SK-N-SH (cell line): ENCODE data around the gene BSCL2.

Experiments used
- EZH2phosphoT487 ChIP-seq: fragments of 200-600 bp; sonication (generic); IDR thresholded peaks from 2 replicates; pipeline ENCODE4 v1.6.1; 2017; ENCODE audit warnings: low read depth, mixed run types, mild to moderate bottlenecking, antibody characterized with exemption, moderate library complexity, borderline replicate concordance
- MAX ChIP-seq: IDR thresholded peaks from 2 replicates; pipeline ENCODE4 v1.4.0; 2012; ENCODE audit warnings: low read depth
- SIN3A ChIP-seq: IDR thresholded peaks from 2 replicates; pipeline ENCODE4 v1.6.1; 2012; ENCODE audit warnings: low read depth, mild to moderate bottlenecking, low read length, moderate library complexity, borderline replicate concordance
- TF ChIP-seq, protein P1 (sequence below): fragments of 200-600 bp; sonication (generic); IDR thresholded peaks from 2 replicates; pipeline ENCODE4 v1.6.1; 2017; ENCODE audit warnings: antibody characterized with exemption, mild to moderate bottlenecking, moderate library complexity
- TF ChIP-seq, protein P2 (sequence below): IDR thresholded peaks from 2 replicates; pipeline ENCODE4 v1.4.0; 2012; ENCODE audit warnings: low read depth, borderline replicate concordance

DNA sequence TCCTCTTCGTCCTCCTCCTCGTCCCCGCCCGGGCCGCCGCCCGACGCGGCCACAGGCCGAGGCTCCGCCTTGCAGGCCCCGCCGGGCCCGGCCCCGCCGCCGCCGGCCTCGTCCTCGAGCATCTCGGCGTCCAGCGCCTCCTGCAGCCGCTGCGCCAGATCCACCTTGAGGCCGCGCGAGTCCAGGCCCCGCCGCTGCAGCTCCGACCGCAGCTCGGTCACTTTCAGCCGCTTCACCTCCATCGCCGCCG, 19.6 kb upstream of the BSCL2 start:
- TF ChIP-seq, protein P1, sequence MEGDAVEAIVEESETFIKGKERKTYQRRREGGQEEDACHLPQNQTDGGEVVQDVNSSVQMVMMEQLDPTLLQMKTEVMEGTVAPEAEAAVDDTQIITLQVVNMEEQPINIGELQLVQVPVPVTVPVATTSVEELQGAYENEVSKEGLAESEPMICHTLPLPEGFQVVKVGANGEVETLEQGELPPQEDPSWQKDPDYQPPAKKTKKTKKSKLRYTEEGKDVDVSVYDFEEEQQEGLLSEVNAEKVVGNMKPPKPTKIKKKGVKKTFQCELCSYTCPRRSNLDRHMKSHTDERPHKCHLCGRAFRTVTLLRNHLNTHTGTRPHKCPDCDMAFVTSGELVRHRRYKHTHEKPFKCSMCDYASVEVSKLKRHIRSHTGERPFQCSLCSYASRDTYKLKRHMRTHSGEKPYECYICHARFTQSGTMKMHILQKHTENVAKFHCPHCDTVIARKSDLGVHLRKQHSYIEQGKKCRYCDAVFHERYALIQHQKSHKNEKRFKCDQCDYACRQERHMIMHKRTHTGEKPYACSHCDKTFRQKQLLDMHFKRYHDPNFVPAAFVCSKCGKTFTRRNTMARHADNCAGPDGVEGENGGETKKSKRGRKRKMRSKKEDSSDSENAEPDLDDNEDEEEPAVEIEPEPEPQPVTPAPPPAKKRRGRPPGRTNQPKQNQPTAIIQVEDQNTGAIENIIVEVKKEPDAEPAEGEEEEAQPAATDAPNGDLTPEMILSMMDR = no peak
- TF ChIP-seq EZH2phosphoT487 (no peak), SIN3A (no peak), MAX (no peak)
- TF ChIP-seq, protein P2, sequence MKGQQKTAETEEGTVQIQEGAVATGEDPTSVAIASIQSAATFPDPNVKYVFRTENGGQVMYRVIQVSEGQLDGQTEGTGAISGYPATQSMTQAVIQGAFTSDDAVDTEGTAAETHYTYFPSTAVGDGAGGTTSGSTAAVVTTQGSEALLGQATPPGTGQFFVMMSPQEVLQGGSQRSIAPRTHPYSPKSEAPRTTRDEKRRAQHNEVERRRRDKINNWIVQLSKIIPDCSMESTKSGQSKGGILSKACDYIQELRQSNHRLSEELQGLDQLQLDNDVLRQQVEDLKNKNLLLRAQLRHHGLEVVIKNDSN = no peak
